Choroid plexus epithelial cell (primary cell): ENCODE results near the gene ZNF423.

Experiments used
- DNase-seq: peaks from one replicate; pipeline ENCODE4 v3.0.0-alpha.2; 2010; ENCODE audit warnings: low read depth
- H3K4me3 ChIP-seq: 2 replicates; pipeline ENCODE4 v1.5.1; 2011; ENCODE audit warnings: low read depth, mild to moderate bottlenecking, control low read depth, low read length, moderate library complexity
- TF ChIP-seq, protein P1 (sequence below): conservative IDR thresholded peaks from 2 replicates; pipeline ENCODE4 v1.5.1; 2011; ENCODE audit warnings: low read depth, mild to moderate bottlenecking, control low read depth, inconsistent platforms, low read length, moderate library complexity

ZNF423 gene

DNA sequence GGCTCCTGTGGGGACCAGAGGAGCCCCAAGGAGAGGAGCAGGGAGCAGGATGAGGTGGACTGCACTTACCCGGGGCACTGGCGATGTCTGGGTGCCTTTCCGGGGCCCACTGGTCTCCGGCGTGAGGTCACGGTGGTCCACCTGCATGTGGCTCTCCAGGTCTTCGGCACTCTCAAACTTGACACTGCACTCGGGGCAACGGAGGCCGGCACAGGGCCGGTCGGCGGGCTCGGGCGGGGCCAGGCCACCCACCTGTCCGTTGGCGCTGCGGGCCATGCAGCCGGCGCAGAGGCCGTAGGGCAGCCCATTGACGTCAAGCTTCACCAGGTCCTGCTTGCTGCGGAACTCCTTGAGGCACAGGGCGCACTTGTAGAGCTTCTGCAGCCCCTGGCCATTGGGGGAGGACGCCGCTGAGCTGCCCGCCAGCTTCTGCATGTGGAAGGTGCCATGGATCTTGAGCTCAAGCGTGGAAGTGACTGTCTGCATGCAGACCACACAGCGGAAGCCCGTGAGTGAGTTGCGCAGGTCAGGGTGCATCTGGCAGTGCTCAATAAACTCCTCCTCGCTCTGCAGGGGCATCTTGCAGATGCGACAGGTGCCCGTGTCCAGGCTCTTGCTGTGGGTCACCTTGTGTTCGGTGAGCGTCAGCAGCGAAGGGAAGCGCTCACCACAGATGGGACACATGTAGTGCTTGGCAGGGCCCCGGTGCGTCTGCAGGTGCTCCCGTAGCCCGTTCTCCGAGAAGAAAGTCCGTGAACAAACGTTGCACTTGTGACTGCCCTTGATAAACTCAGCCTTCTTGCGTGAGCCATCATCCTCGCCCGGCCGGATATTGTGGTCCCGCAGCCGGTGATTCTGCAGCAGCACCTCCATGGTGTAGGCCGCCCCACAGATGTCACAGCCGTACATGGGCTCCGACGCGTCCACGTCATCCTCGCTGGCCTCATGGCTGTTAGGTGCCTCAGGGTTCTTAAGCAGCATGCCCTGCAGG lies 220.0 kb downstream of the ZNF423 start:
- H3K4me3 ChIP-seq = no peak overlapping the region
- DNase-seq = no peak
- TF ChIP-seq, protein P1, sequence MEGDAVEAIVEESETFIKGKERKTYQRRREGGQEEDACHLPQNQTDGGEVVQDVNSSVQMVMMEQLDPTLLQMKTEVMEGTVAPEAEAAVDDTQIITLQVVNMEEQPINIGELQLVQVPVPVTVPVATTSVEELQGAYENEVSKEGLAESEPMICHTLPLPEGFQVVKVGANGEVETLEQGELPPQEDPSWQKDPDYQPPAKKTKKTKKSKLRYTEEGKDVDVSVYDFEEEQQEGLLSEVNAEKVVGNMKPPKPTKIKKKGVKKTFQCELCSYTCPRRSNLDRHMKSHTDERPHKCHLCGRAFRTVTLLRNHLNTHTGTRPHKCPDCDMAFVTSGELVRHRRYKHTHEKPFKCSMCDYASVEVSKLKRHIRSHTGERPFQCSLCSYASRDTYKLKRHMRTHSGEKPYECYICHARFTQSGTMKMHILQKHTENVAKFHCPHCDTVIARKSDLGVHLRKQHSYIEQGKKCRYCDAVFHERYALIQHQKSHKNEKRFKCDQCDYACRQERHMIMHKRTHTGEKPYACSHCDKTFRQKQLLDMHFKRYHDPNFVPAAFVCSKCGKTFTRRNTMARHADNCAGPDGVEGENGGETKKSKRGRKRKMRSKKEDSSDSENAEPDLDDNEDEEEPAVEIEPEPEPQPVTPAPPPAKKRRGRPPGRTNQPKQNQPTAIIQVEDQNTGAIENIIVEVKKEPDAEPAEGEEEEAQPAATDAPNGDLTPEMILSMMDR = no peak

DNA sequence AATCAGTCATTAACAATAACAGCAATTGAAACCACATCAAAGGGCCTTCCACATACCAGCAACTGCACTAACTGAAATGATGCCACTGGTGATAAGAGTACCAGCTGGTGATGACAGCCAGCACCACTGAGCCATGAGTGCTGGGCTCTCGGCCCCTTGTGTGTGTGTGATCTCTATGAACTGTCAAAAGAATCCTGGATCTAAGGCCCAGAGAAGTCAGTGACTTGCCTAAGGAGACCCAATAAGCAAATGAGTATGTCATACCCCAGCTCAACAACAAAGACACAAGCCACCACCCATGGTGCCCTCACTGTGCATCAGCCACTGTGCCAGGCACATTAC lies 220.9 kb downstream of the ZNF423 start:
- no peak for DNase-seq
- TF ChIP-seq, protein P1 = no peak
- no peak overlapping the region for H3K4me3 ChIP-seq

DNA sequence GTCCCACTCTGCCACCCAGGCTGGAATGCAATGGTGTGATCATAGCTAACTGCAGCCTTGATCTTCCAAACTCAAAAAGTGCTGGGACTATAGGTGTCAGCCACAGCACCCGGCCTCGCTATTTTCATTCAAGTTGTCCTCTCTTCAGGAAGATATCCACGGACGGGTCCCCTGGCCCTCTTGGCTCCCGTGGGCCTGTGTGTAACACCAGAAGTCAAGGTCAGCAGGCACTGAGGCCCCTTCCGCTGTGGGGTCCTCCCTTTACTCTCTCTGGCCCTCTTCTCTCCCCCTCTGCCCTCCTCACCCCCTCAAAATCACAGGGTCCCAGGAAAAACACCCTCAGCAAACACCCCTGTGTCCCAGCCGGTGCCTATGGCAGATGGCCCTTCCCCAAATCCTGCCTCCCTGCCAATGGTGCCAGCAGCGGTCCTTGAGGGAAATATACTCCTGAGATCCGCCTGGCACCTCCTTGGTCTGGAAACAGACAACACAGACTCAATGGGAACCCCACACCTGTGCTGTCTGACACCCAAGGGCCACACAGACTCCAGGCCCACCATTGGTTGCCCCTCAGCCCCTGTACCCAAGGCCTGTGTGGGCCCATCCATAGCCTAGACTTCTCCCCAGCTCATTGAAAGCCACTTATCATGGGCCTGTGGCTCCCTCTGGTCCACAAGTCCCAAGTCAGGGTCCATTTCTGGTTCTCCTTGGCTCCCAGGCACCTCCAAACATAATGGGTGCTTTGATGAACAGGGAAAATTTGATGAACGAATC lies 221.5 kb downstream of the ZNF423 start:
- no peak overlapping the region for H3K4me3 ChIP-seq
- DNase-seq = no peak
- TF ChIP-seq, protein P1 = no peak

DNA sequence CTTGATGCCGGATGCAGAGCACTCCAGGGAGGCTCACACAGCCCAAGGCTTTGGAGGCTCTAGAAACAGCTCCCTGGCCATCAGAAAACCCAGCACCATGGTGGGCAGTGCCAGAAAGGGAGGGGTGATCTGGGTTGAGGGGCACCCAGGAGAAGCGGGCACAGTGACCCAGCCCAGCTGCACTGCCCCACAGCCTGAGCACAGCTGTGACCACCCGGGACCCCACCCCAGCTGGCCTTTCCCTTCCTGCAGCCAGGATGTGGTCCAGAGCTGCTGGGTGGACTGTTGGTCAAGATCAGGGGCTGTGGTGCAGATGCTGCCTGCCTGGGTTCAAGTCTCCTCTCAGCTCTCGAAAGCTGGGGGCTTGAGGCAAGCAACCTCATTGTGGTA lies 223.1 kb downstream of the ZNF423 start:
- TF ChIP-seq, protein P1 = no peak
- H3K4me3 ChIP-seq = no peak overlapping the region
- DNase-seq = no peak

DNA sequence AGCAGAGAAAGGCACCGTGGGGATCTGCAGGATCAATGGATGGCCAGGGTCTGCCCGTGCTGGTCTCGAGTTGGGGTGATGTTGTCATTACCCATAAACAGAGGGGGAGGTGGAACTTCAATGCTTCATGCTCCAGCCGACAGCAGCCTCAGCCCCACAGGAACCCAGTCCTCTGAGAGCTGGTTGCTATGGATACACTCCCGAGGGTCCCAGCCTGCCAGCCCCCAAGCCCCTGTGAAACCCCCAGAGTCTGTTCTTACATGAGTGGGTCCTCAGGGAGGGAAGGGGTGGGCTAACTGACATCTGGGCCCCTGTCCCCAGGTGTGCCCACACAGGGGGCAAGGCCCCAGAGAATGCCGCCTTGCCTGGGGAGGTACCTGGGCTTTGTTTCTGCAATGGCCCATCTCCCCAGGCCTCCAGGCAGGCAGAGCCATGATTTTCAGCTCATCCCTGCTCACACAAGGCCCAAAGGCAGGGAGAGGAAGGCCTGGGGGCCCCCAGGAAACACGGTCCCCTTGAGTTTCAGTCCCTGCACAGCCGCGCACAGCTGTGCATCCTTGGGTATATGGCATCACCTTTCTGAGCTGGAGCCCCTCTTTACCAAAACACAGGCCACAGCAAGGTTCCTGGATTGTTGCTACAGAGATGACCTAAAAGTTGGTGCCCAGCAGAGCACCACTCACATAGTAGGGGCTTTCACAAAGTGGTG lies 223.7 kb downstream of the ZNF423 start:
- TF ChIP-seq, protein P1 = no peak
- no peak for DNase-seq
- no peak overlapping the region for H3K4me3 ChIP-seq

DNA sequence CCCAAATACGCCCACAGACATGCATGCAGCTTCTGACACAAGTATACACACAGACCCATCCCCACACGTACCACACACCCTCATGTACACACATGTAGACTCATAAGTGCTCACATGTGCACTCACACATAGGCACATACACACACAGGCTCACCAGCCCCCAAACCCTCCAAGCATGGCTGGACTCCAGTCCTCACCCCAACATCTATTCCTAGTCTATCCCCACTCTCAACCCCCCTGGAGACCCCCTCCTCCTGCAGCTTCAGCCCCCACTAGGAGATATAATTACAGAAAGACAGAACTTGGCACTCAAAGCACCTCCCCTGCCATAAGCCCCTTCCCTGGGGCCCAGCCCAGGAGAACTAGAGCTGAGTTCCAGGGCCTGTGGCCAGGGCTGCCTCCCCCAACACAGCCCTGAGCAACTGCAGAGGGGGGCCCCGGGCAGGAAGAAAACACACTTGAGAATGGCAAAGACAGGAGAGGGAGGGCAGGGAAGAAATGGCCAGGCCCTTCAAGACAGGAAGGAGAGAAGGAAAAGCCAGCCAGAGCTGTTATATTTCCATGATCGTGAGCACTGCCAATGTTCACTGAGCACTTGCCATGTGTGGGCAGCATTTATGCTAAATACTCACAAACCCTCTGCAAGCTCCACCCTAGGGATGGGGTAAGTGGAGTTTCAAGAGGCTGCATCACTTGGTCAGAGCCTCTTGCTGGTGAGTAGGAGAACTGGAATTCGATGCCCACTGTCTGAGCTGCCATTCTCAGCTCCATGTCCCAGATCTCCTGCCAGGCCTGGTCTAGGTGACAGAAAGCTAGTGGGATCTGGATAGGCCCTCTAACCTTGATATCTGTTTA lies 224.5 kb downstream of the ZNF423 start:
- TF ChIP-seq, protein P1 = no peak
- DNase-seq = peak; percentile 31
- H3K4me3 ChIP-seq = no peak overlapping the region
